SK-N-SH (cell line): ENCODE measurements around the gene IMPG2. TPM values are rescaled to one million over a fixed set of nuclear protein-coding genes. Genes with fewer than 3 reads are reported as not detected.

ENCODE experiments used
- CTCF ChIA-PET: fragments of 300-600, 350-600 bp; formaldehyde crosslinking; extraction: SDS; loops from one replicate; lab custom pipeline; 2021; lab: Yijun Ruan, JAX
- POLR2A ChIA-PET: fragments of 350-600 bp; sonication (Branson Sonifier 250); formaldehyde crosslinking; extraction: SDS; loops from one replicate; lab custom pipeline; 2020; ENCODE audit warnings: antibody characterized with exemption, inconsistent platforms; lab: Yijun Ruan, JAX
- DNase-seq: peaks from one replicate; pipeline ENCODE4 v3.0.0; 2012
- H2AFZ ChIP-seq: fragments of 200-600 bp; sonication (generic); 2 replicates; pipeline ENCODE4 v1.8.1; 2016; ENCODE audit warnings: antibody characterized with exemption, mild to moderate bottlenecking, low read depth
- H3F3A ChIP-seq: fragments of 200-600 bp; sonication (generic); replicated peaks from 2 replicates; pipeline ENCODE3; 2016; ENCODE audit warnings: antibody characterized with exemption, mild to moderate bottlenecking; ENCODE audit not compliant: insufficient read depth
- H3K27ac ChIP-seq, 2 experiments: fragments of 200-500 bp in 1 of 2; fragments of 200-600 bp in 1 of 2; sonication (Bioruptor generic) in 1 of 2; sonication (generic), shearing (Covaris generic) in 1 of 2; 2 replicates each; pipeline versions ENCODE4 v1.5.1 to v1.6.1; 2014 to 2016; ENCODE audit warnings: low read depth in 2 of 2, inconsistent platforms in 1 of 2, low read length in 1 of 2, mild to moderate bottlenecking in 1 of 2, mixed read lengths in 1 of 2
- H3K27me3 ChIP-seq: fragments of 200-600 bp; sonication (generic), shearing (Covaris generic); 2 replicates; pipeline ENCODE4 v1.6.1; 2016; ENCODE audit warnings: mixed run types; ENCODE audit not compliant: insufficient read depth
- H3K36me3 ChIP-seq, 2 experiments: fragments of 200-500 bp in 1 of 2; fragments of 200-600 bp in 1 of 2; sonication (Bioruptor generic) in 1 of 2; sonication (generic) in 1 of 2; replicated peaks in 1 of 2; 2 replicates each; pipeline versions ENCODE3 to v1.5.1; 2014 to 2016; ENCODE audit warnings: low read length in 1 of 2, mild to moderate bottlenecking in 1 of 2; ENCODE audit not compliant: insufficient read depth in 2 of 2, control insufficient read depth in 1 of 2
- H3K4me1 ChIP-seq, 2 experiments: fragments of 200-500 bp in 1 of 2; fragments of 200-600 bp in 1 of 2; sonication (Bioruptor generic) in 1 of 2; sonication (generic), shearing (Covaris generic) in 1 of 2; 2 replicates each; pipeline versions ENCODE4 v1.5.1 to v1.6.1; 2014 to 2016; ENCODE audit warnings: low read depth in 1 of 2, low read length in 1 of 2, mixed run types in 1 of 2; ENCODE audit not compliant: insufficient read depth in 2 of 2, control insufficient read depth in 1 of 2
- H3K4me2 ChIP-seq: fragments of 200-600 bp; sonication (generic), shearing (Covaris generic); 2 replicates; pipeline ENCODE4 v1.6.1; 2017; ENCODE audit warnings: mixed run types
- H3K4me3 ChIP-seq, 2 experiments: fragments of 200-500 bp in 1 of 2; fragments of 200-600 bp in 1 of 2; sonication (Bioruptor generic) in 1 of 2; sonication (generic), shearing (Covaris generic) in 1 of 2; 2 replicates each; pipeline versions ENCODE4 v1.5.1 to v1.8.1; 2014 to 2016; ENCODE audit warnings: low read depth in 2 of 2, inconsistent platforms in 1 of 2, low read length in 1 of 2, mild to moderate bottlenecking in 1 of 2, mixed read lengths in 1 of 2, moderate library complexity in 1 of 2
- H3K79me2 ChIP-seq: fragments of 200-600 bp; sonication (generic); 2 replicates; pipeline ENCODE4 v1.8.1; 2017; ENCODE audit warnings: mild to moderate bottlenecking; ENCODE audit not compliant: insufficient read depth
- H3K9ac ChIP-seq: fragments of 200-600 bp; sonication (generic); 2 replicates; pipeline ENCODE4 v1.6.1; 2017; ENCODE audit warnings: mixed run types
- H3K9me2 ChIP-seq: fragments of 200-600 bp; sonication (generic); 2 replicates; pipeline ENCODE4 v1.6.1; 2017; ENCODE audit warnings: mixed run types
- H3K9me3 ChIP-seq: fragments of 200-600 bp; sonication (generic); 2 replicates; pipeline ENCODE4 v1.6.1; 2017; ENCODE audit warnings: mixed run types, mild to moderate bottlenecking, moderate library complexity
- H4K20me1 ChIP-seq: fragments of 200-600 bp; sonication (generic); 2 replicates; pipeline ENCODE4 v1.6.1; 2017; ENCODE audit warnings: mild to moderate bottlenecking, mixed run types; ENCODE audit not compliant: insufficient read depth
- ELF1 ChIP-seq: IDR thresholded peaks from 2 replicates; pipeline ENCODE4 v1.4.0; 2012
- EP300 ChIP-seq, 2 experiments: IDR thresholded peaks; 2 replicates each; pipeline versions ENCODE4 v1.4.0 to v1.6.1; 2012; ENCODE audit warnings: borderline replicate concordance in 1 of 2, low read depth in 1 of 2, low read length in 1 of 2
- EZH2phosphoT487 ChIP-seq: fragments of 200-600 bp; sonication (generic); IDR thresholded peaks from 2 replicates; pipeline ENCODE4 v1.6.1; 2017; ENCODE audit warnings: low read depth, mixed run types, mild to moderate bottlenecking, antibody characterized with exemption, moderate library complexity, borderline replicate concordance
- FOXJ3 ChIP-seq: sonication (generic); formaldehyde crosslinking; IDR thresholded peaks from 2 replicates; pipeline ENCODE4 v1.5.1; 2020; ENCODE audit warnings: mild to moderate bottlenecking, missing genetic modification reagents
- IRF3 ChIP-seq: fragments of 150-350 bp; IDR thresholded peaks from 2 replicates; pipeline ENCODE4 v1.6.1; 2016; ENCODE audit warnings: mild to moderate bottlenecking, low read depth, low read length
- MXI1 ChIP-seq: IDR thresholded peaks from 2 replicates; pipeline ENCODE4 v1.6.1; 2012; ENCODE audit warnings: mild to moderate bottlenecking, low read depth, low read length, improper control_type of control experiment
- NFIC ChIP-seq: IDR thresholded peaks from 2 replicates; pipeline ENCODE4 v1.4.0; 2012; ENCODE audit warnings: borderline replicate concordance
- NRF1 ChIP-seq: IDR thresholded peaks from 2 replicates; pipeline ENCODE4 v1.6.1; 2012; ENCODE audit warnings: low read depth, mild to moderate bottlenecking, low read length
- PBX3 ChIP-seq: IDR thresholded peaks from 2 replicates; pipeline ENCODE4; 2012
- RCOR1 ChIP-seq: fragments of 150-350 bp; IDR thresholded peaks from 2 replicates; pipeline ENCODE4 v1.6.1; 2017; ENCODE audit warnings: antibody characterized with exemption, low read length
- REST ChIP-seq: IDR thresholded peaks from 2 replicates; pipeline ENCODE4 v1.6.1; 2012; ENCODE audit warnings: mild to moderate bottlenecking, low read depth, low read length, moderate library complexity
- RXRA ChIP-seq: IDR thresholded peaks from 2 replicates; pipeline ENCODE4 v1.4.0; 2012; ENCODE audit warnings: low read depth, mild to moderate bottlenecking, borderline replicate concordance
- SMC3 ChIP-seq: IDR thresholded peaks from 2 replicates; pipeline ENCODE4 v1.6.1; 2012; ENCODE audit warnings: low read depth, low read length, improper control_type of control experiment
- TAF1 ChIP-seq: IDR thresholded peaks from 2 replicates; pipeline ENCODE4 v1.6.1; 2012; ENCODE audit warnings: low read depth, mild to moderate bottlenecking, low read length, moderate library complexity, borderline replicate concordance
- TCF12 ChIP-seq: IDR thresholded peaks from 2 replicates; pipeline ENCODE4 v1.4.0; 2012
- USF1 ChIP-seq: IDR thresholded peaks from 2 replicates; pipeline ENCODE4 v1.4.0; 2012; ENCODE audit warnings: low read depth, borderline replicate concordance
- USF2 ChIP-seq: fragments of 150-350 bp; IDR thresholded peaks from 2 replicates; pipeline ENCODE4 v1.6.1; 2017; ENCODE audit warnings: antibody characterized with exemption, low read length, low read depth, borderline replicate concordance
- YY1 ChIP-seq: IDR thresholded peaks from 2 replicates; pipeline ENCODE4 v1.4.0; 2012; ENCODE audit warnings: low read depth, mild to moderate bottlenecking
- WGBS: methylation state at CpG from one replicate; pipeline ENCODE4 v1.1.6; 2017; ENCODE audit warnings: low lambda C conversion rate; 5-methylcytosine and 5-hydroxymethylcytosine counted together
- polyA plus RNA-seq, 3 experiments: library from polyadenylated mRNA; depleted of rRNA; stranded (reverse); fragments of >200 nt; gene quantifications; 2 replicates each; pipeline ENCODE4 v1.2.3, GENCODE V29; 2012

IMPG2 gene
- polyA plus RNA-seq, 1 of the 3 experiments (the other 2 are of a cell fraction): 0.03 TPM

- no peak overlapping the region for H3K4me2 ChIP-seq
- no peaks in the 10 kb centered on the region for H3K27me3 ChIP-seq
- DNase-seq: no peak
These were observed 97.4 kb downstream of the IMPG2 start for GRCh38 chr3:101223016-101223415.

GRCh38 chr3:101219842-101220560 lies 100.4 kb downstream of the IMPG2 start:
- POLR2A ChIA-PET: no interaction called here
- H3K4me2 ChIP-seq: no peak overlapping the region
- no peak for DNase-seq
- H3K36me3 ChIP-seq: no peaks in the 10 kb centered on the region
- TF ChIP-seq EP300 (IDR thresholded peaks at IDR 0.05; ENCODE audit: borderline replicate concordance in 1 of 2, low read depth in 1 of 2, low read length in 1 of 2): no peak
- no peak for TF ChIP-seq PBX3
- no peak for TF ChIP-seq FOXJ3
- no peak for TF ChIP-seq REST
- TF ChIP-seq NFIC: no peak
- no peak for TF ChIP-seq ELF1
- no peak for TF ChIP-seq USF1
- no peak for TF ChIP-seq MXI1
- TF ChIP-seq IRF3: no peak
- no peak for TF ChIP-seq USF2
- no peak for TF ChIP-seq RXRA
- no peak for TF ChIP-seq EZH2phosphoT487
- no peak for TF ChIP-seq TCF12
- no peak for TF ChIP-seq RCOR1
- no peak for TF ChIP-seq TAF1
- TF ChIP-seq SMC3: no peak
- TF ChIP-seq, all 33 proteins: peak for 0
- Histone ChIP-seq H2AFZ (no peak overlapping the region), H3K4me1 (no peaks in the 10 kb centered on the region), H3K27me3 (no peaks in the 10 kb centered on the region), H3K9ac (no peak overlapping the region), H3K9me3 (no peaks in the 10 kb centered on the region), H3K9me2 (no peaks in the 10 kb centered on the region), H3K4me3 (no peak overlapping the region), H3K27ac (no peak overlapping the region), H3F3A (no peaks in the 10 kb centered on the region), H3K79me2 (no peaks in the 10 kb centered on the region), H4K20me1 (no peaks in the 10 kb centered on the region)
- CTCF ChIA-PET: no interaction called here
- 62% methylated on average over 4 of the region's 4 CpGs for WGBS

More at GRCh38 chr3:101223016-101223415, 97.4 kb downstream of the IMPG2 start:
- Histone ChIP-seq H3K27ac (no peak overlapping the region), H4K20me1 (no peaks in the 10 kb centered on the region), H3K9me3 (no peaks in the 10 kb centered on the region), H3K4me3 (no peak overlapping the region), H3K9me2 (no peaks in the 10 kb centered on the region), H3K4me1 (no peaks in the 10 kb centered on the region), H3K79me2 (no peaks in the 10 kb centered on the region), H3K9ac (no peak overlapping the region), H2AFZ (no peak overlapping the region), H3K36me3 (no peaks in the 10 kb centered on the region), H3F3A (no peaks in the 10 kb centered on the region)
- POLR2A ChIA-PET: interaction anchor here (0.7 kb wide), 1 partner anchor 368 kb away, joined by 3 read pairs; no protein-coding TSS in a partner anchor
- WGBS: 81% methylated on average over 3 of the region's 3 CpGs
- CTCF ChIA-PET: no interaction called here
- TF ChIP-seq YY1 (no peak), TAF1 (no peak), MXI1 (no peak), NRF1 (no peak)
- TF ChIP-seq, all 33 proteins: peak for 0
